ENCODE measurements around the gene PTMS.

GRCh38 chr12:6765634-6766581 is at the start of gene PTMS:
- TF ChIP-seq EZH2 (IDR thresholded peaks at IDR 0.05; ENCODE audit: insufficient read depth, poor library complexity, severe bottlenecking) (no peak), EZH2phosphoT487 (IDR thresholded peaks at IDR 0.05; ENCODE audit: insufficient read depth, low read depth) (no peak)

Data from GM23248 (cell line).